Ammon's horn (tissue), 1 donor: Measurements from ENCODE around the gene TMEM187.

Source experiments
- DNase-seq: peaks from one replicate; pipeline ENCODE4 v3.0.0-alpha.2; 2016; ENCODE audit warnings: low spot score

Gene TMEM187

DNA sequence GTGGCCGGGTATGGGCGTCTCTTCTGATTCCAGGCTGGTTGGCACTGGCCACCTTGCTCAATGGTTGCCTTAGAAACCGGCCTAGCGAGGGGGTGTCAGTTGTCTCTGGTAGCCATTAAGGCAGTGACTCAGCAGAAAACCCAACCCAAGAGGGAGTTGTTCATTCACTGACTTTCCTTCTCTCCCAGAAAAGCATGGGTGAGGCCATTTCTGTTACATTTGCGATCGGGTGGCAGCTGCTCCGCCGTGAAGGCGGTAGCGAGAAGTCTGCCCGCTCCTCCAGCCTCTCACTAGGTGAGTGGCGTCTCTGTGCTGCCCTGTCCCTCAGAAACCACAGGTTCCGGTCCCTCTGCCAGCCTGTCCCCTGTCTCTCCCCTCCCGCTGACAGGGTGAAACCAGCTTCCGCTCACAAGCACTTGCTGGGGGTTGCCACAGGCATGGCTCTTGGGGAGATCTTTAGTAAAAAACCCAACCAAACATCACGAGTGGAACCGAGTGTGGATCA lies 29.7 kb downstream of the TMEM187 start:
- DNase-seq: peak; percentile 65

DNA sequence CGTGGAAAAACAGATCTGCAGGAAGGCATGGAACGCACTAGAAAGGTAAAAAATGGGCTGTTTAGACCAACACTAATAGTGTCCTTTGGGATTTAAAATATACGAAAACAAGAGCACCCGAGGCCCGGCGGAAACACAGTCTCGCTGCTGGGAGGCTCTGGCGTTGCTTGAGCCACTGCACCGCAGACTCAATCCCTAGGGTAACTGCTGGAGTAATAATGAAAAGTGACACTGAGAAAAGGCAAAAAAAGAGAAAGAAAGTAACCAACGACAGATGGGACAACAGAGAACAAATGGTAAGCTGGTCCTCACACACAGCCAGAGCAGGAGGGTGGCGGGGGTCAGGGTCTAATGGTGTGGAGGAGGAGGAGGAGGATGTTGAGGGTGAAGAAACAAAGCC lies 31.8 kb downstream of the TMEM187 start:
- no peak for DNase-seq

GRCh38 chrX:154006947-154007346 lies 34.4 kb downstream of the TMEM187 start:
- no peak for DNase-seq

- DNase-seq: no peak
Measured at GRCh38 chrX:154008521-154008920, 36.0 kb downstream of the TMEM187 start.

- DNase-seq: no peak
Measured at GRCh38 chrX:154010330-154011087, 38.0 kb downstream of the TMEM187 start.

GRCh38 chrX:154011376-154012335 lies 39.1 kb downstream of the TMEM187 start:
- DNase-seq: no peak

GRCh38 chrX:154012336-154012991 lies 39.9 kb downstream of the TMEM187 start:
- DNase-seq: peak; percentile 45

GRCh38 chrX:154013001-154013421 lies 40.5 kb downstream of the TMEM187 start:
- DNase-seq: no peak

GRCh38 chrX:154013614-154014360 lies 41.2 kb downstream of the TMEM187 start:
- DNase-seq: peak; percentile 51

DNA sequence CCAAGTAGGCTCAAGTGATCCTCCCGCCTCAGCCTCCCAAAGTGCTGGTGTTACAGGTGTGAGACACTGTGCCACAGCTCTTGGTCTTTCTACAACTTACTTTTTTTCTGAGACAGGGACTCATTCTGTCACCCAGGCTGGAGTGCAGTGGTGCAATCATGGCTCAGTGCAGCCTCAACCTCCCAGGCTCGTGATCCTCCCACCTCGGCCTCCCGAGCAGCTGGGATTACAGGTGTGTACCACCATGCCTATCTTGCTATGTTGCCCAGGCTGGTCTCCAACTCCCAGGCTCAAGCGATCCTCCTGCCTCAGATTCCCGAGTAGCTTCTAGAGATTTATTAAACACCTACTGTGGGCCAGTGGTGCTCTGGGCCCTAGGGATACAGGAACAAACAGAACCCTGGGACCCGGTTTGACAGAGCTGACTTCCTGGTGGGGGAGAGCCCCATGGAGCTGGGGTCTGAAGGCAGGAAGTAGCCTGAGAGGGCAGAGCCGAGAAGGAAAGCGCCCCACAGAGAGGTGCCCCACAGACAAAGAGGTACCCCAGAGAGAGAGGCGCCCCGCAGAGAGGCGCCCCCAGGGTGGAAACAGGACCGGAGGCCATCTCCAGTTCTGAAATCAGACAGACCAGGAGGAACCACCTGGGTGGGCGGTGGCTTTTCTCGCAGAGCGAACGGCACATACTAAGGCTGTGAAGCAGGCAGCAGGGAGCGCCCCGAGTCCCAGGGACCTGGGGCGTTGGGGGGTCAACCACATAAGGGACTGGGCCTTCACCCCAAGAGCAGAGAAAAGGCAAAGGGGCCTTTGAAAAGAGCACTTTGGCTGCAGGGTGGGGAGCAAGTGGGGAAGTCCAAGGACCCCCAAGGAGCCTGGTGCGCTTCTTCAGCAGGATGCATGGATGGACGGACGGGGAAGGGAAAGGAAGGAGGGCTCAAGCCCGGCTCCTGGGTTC lies 42.2 kb downstream of the TMEM187 start:
- DNase-seq: no peak

DNA sequence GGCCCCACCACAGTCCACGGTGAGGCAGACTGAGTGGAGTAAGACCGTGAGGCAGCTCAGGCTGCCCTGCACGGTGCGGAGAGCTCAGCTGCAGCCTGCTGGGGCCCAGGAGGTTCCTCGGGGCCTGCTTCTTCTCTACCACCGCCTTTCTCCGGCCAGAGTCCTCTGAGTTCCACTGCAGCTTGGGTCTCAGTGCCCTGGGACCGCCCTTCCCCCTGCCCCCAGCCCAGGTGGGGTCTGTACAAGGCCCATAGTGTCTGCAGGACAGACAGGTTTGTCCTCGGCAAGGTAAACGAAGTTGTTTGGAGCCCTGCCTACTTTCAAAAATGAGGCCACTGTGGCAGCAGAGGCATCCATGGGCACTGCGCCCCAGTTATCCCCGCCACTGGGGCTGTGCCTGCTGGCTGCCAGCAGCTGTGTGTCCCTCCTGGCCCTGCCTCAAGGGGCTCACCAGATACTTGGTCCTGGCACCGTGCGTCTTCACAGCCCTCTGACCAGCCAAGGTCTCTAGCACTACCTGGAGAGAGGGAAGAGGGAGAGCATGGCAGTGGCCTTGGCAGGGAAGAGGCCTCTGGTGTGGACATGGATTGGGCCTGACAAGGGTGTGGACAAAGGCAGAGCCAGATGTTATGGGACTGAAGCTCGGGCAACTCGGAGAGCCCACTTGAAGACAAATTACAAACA lies 43.2 kb downstream of the TMEM187 start:
- no peak for DNase-seq

DNA sequence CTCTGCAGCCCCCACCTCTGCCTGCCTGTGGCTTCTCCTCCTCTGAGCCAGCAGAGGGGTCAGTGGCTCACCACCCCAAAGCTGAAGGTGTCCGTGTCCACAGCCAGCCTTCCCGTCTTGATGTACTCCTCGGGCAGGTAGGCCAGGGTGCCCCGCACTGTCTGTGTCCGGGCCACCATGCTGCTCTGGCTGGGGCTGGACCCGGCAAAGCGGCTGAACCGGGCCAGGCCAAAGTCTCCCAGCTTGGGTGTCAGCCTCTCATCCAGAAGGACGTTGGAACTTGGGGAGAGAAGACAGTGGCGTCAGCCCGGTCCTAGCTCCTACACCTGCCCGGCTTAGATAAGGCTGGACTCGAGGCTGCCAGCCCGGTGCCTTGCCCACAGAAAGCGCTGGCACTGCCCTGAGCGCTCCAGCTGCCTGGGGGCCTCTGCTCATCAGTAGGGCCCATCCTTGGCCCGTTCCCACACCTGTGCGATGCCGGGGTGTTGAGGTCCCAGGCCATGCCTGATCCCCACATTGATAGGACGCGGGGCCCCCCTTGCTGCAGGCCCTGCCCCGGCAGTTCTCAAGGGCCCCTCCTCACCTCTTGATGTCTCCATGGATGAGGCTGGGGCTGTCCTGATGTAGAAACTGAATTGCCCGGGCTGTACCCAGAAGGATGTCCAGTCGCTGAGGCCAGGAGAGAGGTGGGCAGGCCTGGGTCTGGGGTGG lies 44.0 kb downstream of the TMEM187 start:
- DNase-seq: no peak

- no peak for DNase-seq
Measured at GRCh38 chrX:154017766-154018517, 45.4 kb downstream of the TMEM187 start.

DNA sequence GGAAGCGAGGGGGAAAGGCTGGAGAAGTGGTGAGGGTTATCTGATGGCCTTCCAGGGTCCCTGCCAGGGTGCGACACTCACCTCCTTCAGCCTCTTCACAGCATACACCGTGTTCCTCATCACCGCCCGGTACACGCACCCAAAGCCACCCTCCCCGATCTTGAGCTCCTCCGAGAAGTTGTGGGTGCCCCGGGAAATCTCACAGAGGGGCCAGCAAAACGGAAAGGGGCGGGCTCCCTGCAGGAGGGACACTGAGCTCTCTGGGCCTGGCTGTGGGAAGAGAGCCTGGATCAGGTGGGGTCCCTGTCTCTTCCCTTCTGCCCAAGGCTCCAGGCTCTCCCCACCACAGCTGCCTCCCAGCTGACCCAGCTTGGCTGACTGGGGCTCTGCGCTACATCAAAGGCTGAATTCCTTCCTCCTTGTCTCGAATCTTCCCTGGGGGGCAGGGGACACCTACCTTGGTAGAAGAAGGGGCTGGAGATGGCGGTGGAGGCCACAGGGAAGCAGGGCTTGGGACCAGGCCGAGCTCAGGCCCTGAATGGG lies 46.0 kb downstream of the TMEM187 start:
- no peak for DNase-seq

DNA sequence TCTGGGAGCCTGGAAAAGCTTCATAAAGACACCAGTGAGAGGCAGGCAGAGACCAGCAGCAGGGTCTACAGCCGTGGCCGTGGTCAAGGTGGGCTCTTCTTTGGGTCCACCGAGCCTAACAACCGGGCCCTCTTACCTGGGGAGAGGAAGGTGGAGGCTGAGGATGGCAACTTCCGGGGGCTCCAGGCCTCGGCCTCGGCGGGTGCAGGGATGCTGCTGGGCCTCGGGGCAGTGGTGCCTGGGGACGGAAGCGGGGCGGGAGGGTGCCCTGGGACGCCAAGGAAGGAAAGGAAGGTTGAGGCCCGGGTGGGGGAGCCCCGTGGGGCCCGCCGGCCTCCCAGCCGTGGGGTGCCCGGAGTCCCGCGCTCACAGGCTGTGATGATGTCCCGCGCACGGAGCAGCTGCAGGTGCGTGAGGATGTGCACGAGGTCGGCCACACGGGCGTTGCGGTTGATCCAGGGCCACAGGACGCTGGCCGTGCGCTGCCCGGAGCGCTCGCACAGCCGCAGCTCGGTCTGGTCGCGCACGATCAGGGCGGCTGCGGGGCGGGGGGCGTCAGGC lies 46.6 kb downstream of the TMEM187 start:
- DNase-seq: no peak

DNA sequence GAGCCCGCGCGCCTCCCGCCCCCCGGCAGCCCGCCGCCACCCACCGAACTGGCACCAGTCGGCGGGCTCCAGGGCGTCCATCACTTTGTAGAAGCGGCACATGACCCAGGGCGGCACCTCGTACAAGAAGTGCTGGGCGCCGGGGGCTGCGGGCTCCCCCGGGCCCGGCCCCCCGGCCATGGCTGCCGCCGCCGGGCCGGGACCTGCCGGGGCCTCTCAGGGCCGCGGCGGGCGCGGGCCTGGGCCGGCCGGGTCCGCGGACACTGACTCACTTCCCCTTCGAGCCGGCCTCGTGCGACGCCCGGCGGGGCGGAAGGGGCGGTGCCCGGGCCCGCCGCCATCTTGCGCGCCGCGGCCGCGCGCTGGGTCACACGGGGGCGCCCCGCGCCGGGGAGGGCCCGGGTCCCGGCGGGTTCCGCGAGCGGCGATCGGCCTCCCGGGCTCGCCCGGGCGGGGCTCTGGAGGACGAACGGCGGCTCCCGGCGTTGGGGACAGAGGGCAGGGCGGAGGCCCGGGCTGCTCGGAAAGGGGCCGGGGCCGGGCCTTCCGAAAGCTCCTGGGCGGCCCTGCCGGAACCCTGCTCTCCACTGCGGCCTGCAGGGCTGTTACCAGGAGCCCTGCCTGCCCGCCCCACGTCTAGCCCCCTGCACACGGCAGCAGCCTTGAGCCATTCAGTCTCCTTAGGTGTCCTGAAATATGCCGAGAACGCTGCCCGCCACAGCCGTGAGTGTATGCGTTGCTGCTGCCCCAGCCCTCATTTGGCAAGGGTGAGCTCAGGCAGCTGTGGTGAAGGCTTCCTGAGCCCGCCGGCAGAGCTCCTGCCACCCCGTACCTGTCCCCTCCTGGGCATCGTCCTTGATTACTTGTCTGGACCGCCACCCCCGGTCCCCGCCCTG lies 47.3 kb downstream of the TMEM187 start, which contains the start of gene IRAK1:
IRAK1 (minus strand) TSS at position 270 of the 896 bp plus-strand sequence; CDS start at position 180, 90 bp downstream.
- no peak for DNase-seq
